NOMO-1 (cell line): ENCODE data around the gene EIF4EBP3.
"Not testable (repeated sequence)": the region's sequence is repeated elsewhere in the genome, so short reads cannot be mapped to it uniquely, and the experiment has no call there.

ENCODE experiments used
- DNase-seq, 2 experiments: peaks; one replicate each; lab custom pipeline; 2025; ENCODE audit not compliant: unreplicated experiment in 2 of 2; lab: John Stamatoyannopoulos, UW

EIF4EBP3 gene

GRCh38 chr5:140574165-140574564 is 26.7 kb downstream of the EIF4EBP3 start:
- no peak for DNase-seq

GRCh38 chr5:140575309-140575708 is 27.8 kb downstream of the EIF4EBP3 start:
- DNase-seq: peak; percentile 45 to 53

- DNase-seq: peak in 1 of 2 experiments; percentile 7
Observed at GRCh38 chr5:140576776-140577201, 29.3 kb downstream of the EIF4EBP3 start.

GRCh38 chr5:140579188-140579747 is 31.8 kb downstream of the EIF4EBP3 start:
- not testable (repeated sequence) for DNase-seq

- DNase-seq: no peak
Observed at GRCh38 chr5:140587495-140587894, 40.0 kb downstream of the EIF4EBP3 start.

- DNase-seq: no peak
Observed at GRCh38 chr5:140588311-140589070, 41.0 kb downstream of the EIF4EBP3 start.

GRCh38 chr5:140590861-140591260 is 43.4 kb downstream of the EIF4EBP3 start:
- DNase-seq: no peak

- DNase-seq: peak; percentile 40 to 74
Observed at GRCh38 chr5:140591747-140592372, 44.4 kb downstream of the EIF4EBP3 start.

- not testable (repeated sequence) for DNase-seq
Observed at GRCh38 chr5:140593070-140593469, 45.6 kb downstream of the EIF4EBP3 start.

- no peak for DNase-seq
Observed at GRCh38 chr5:140594169-140594568, 46.7 kb downstream of the EIF4EBP3 start.

GRCh38 chr5:140595538-140596300 is 48.3 kb downstream of the EIF4EBP3 start:
- peak; percentile 61 to 94 for DNase-seq

- no peak for DNase-seq
Observed at GRCh38 chr5:140596321-140596741, 48.9 kb downstream of the EIF4EBP3 start.

GRCh38 chr5:140598836-140599235 is 51.4 kb downstream of the EIF4EBP3 start:
- no peak for DNase-seq
